GM12878 (cell line): Measurements from ENCODE around the gene PAX5. TPM values are rescaled to one million over a fixed set of nuclear protein-coding genes. Genes with fewer than 3 reads are reported as not detected.

Source experiments
- CBX5 ChIP-seq: sonication (generic); IDR thresholded peaks from 2 replicates; pipeline ENCODE4 v1.6.1; 2016; ENCODE audit warnings: low read depth, moderate library complexity, mild to moderate bottlenecking, inconsistent platforms
- JUND ChIP-seq: IDR thresholded peaks from 2 replicates; pipeline ENCODE4 v1.6.1; 2012; ENCODE audit warnings: low read depth, mild to moderate bottlenecking, low read length, improper control_type of control experiment, moderate library complexity
- KLF5 ChIP-seq: fragments of 450-650 bp; IDR thresholded peaks from 2 replicates; pipeline ENCODE4 v1.6.1; 2014; ENCODE audit warnings: mild to moderate bottlenecking; ENCODE audit not compliant: partially characterized antibody
- LARP7 ChIP-seq: fragments of 450-650 bp; IDR thresholded peaks from 2 replicates; pipeline ENCODE4 v1.6.1; 2017; ENCODE audit warnings: mild to moderate bottlenecking
- MTA3 ChIP-seq: IDR thresholded peaks from 2 replicates; pipeline ENCODE4 v1.6.1; 2012; ENCODE audit warnings: low read length, inconsistent platforms, borderline replicate concordance
- MYC ChIP-seq: IDR thresholded peaks from 2 replicates; pipeline ENCODE4 v1.6.1; 2011; ENCODE audit warnings: mild to moderate bottlenecking, low read length, moderate library complexity, inconsistent platforms; ENCODE audit not compliant: insufficient read depth, insufficient replicate concordance, insufficient read length, severe bottlenecking
- NBN ChIP-seq: fragments of 450-650 bp; IDR thresholded peaks from 2 replicates; pipeline ENCODE4 v1.6.1; 2016
- NR2C2 ChIP-seq: IDR thresholded peaks from 2 replicates; pipeline ENCODE4 v1.6.1; 2011; ENCODE audit warnings: borderline replicate concordance, low read depth; ENCODE audit not compliant: control insufficient read depth, insufficient read length
- POU2F2 ChIP-seq: IDR thresholded peaks from 3 replicates; pipeline ENCODE4 v1.6.1; 2011; ENCODE audit warnings: low read depth, mild to moderate bottlenecking, low read length, borderline replicate concordance
- PRDM15 ChIP-seq: fragments of 450-650 bp; formaldehyde crosslinking; IDR thresholded peaks from 2 replicates; pipeline ENCODE4 v1.4.0; 2020; ENCODE audit warnings: mild to moderate bottlenecking, moderate library complexity
- SIX5 ChIP-seq: IDR thresholded peaks from 2 replicates; pipeline ENCODE4 v1.6.1; 2011; ENCODE audit warnings: mild to moderate bottlenecking, low read depth, low read length, moderate library complexity; ENCODE audit not compliant: severe bottlenecking
- SMARCA5 ChIP-seq: fragments of 450-650 bp; IDR thresholded peaks from 2 replicates; pipeline ENCODE4 v1.6.1; 2017; ENCODE audit warnings: mild to moderate bottlenecking
- TAF1 ChIP-seq: IDR thresholded peaks from 2 replicates; pipeline ENCODE4 v1.6.1; 2011; ENCODE audit warnings: mild to moderate bottlenecking, low read depth, low read length, borderline replicate concordance
- USF1 ChIP-seq: IDR thresholded peaks from 2 replicates; pipeline ENCODE4 v1.6.1; 2011; ENCODE audit warnings: borderline replicate concordance, low read depth, mild to moderate bottlenecking, moderate library complexity, mixed read lengths, low read length; ENCODE audit not compliant: insufficient read depth; ENCODE audit errors: extremely low read length
- USF2 ChIP-seq: IDR thresholded peaks from 2 replicates; pipeline ENCODE4 v1.6.1; 2011; ENCODE audit warnings: low read depth, low read length, improper control_type of control experiment, borderline replicate concordance
- ZBED1 ChIP-seq: IDR thresholded peaks from 2 replicates; pipeline ENCODE4 v1.6.1; 2016; ENCODE audit warnings: borderline replicate concordance
- ZNF622 ChIP-seq: fragments of 450-650 bp; IDR thresholded peaks from 2 replicates; pipeline ENCODE4 v1.6.1; 2017; ENCODE audit warnings: mild to moderate bottlenecking, inconsistent platforms
- ZZZ3 ChIP-seq: IDR thresholded peaks from 2 replicates; pipeline ENCODE4 v1.6.1; 2011; ENCODE audit warnings: low read depth; ENCODE audit not compliant: control insufficient read depth, insufficient read length
- polyA plus RNA-seq, 11 experiments: library from polyadenylated mRNA; depleted of rRNA in 4 of 11; unstranded in 6 of 11; stranded (reverse) in 5 of 11; fragments of >200 nt; fragmentation: Nextera tagmentation in 4 of 11; fragmentation: Illumina TruSeq in 1 of 11; extraction: Ambion mirVana in 4 of 11; extraction: Trizol in 1 of 11; gene quantifications; 1 replicate in 1 of 11; 2 replicates in 10 of 11; pipeline versions ENCODE4 v1.2.1 to v1.2.3, GENCODE V29; 2011 to 2016; ENCODE audit warnings: inconsistent platforms in 2 of 11, missing spikeins in 2 of 11, low read depth in 1 of 11
- total RNA-seq, 4 experiments: library from RNA; depleted of rRNA in 3 of 4; stranded (reverse); fragments of >200 nt in 3 of 4; fragmentation: Illumina TruSeq in 1 of 4; extraction: Trizol in 1 of 4; gene quantifications; 2 replicates each; pipeline versions ENCODE4 v1.2.1 to v1.2.3, GENCODE V29; 2013 to 2021
- TF ChIP-seq, protein P1 (sequence below): fragments of 450-650 bp; IDR thresholded peaks from 2 replicates; pipeline ENCODE4 v1.6.1; 2017; ENCODE audit warnings: antibody characterized with exemption, mild to moderate bottlenecking, moderate library complexity
- TF ChIP-seq, protein P2 (sequence below): IDR thresholded peaks from 2 replicates; pipeline ENCODE4 v1.6.1; 2012; ENCODE audit warnings: low read length, inconsistent platforms

PAX5 gene
- total and polyA plus RNA-seq, 10 of the 15 experiments (the other 5 are each of a cell fraction or from before 2014, with no cell fraction given), result 2.2 to 123 (median 31.9) TPM

- no peak for TF ChIP-seq PRDM15 (CRISPR knock-in tag)
- no peak for TF ChIP-seq USF2
- TF ChIP-seq ZNF622, result no peak
- no peak for TF ChIP-seq NR2C2
- TF ChIP-seq, protein P1, sequence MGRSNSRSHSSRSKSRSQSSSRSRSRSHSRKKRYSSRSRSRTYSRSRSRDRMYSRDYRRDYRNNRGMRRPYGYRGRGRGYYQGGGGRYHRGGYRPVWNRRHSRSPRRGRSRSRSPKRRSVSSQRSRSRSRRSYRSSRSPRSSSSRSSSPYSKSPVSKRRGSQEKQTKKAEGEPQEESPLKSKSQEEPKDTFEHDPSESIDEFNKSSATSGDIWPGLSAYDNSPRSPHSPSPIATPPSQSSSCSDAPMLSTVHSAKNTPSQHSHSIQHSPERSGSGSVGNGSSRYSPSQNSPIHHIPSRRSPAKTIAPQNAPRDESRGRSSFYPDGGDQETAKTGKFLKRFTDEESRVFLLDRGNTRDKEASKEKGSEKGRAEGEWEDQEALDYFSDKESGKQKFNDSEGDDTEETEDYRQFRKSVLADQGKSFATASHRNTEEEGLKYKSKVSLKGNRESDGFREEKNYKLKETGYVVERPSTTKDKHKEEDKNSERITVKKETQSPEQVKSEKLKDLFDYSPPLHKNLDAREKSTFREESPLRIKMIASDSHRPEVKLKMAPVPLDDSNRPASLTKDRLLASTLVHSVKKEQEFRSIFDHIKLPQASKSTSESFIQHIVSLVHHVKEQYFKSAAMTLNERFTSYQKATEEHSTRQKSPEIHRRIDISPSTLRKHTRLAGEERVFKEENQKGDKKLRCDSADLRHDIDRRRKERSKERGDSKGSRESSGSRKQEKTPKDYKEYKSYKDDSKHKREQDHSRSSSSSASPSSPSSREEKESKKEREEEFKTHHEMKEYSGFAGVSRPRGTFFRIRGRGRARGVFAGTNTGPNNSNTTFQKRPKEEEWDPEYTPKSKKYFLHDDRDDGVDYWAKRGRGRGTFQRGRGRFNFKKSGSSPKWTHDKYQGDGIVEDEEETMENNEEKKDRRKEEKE, result no peak; the same call in 1 of the 2 replicates
- TF ChIP-seq JUND, result peak; percentile 92
- peak; percentile 11 for TF ChIP-seq KLF5
- TF ChIP-seq TAF1, result no peak
- no peak for TF ChIP-seq CBX5
- TF ChIP-seq ZZZ3, result no peak
- TF ChIP-seq LARP7, result no peak; the same call in none of the 2 replicates
- TF ChIP-seq MTA3, result no peak
- peak; percentile 98 for TF ChIP-seq ZBED1
- peak; percentile 91 for TF ChIP-seq NBN
- no peak for TF ChIP-seq MYC
- no peak for TF ChIP-seq SIX5
- TF ChIP-seq USF1, result peak; percentile 18
- TF ChIP-seq, protein P2, sequence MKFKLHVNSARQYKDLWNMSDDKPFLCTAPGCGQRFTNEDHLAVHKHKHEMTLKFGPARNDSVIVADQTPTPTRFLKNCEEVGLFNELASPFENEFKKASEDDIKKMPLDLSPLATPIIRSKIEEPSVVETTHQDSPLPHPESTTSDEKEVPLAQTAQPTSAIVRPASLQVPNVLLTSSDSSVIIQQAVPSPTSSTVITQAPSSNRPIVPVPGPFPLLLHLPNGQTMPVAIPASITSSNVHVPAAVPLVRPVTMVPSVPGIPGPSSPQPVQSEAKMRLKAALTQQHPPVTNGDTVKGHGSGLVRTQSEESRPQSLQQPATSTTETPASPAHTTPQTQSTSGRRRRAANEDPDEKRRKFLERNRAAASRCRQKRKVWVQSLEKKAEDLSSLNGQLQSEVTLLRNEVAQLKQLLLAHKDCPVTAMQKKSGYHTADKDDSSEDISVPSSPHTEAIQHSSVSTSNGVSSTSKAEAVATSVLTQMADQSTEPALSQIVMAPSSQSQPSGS, result no peak
- peak; percentile 78; the same call in 2 of the 3 replicates for TF ChIP-seq POU2F2
- peak; percentile 97 for TF ChIP-seq SMARCA5
These were observed 39.9 kb downstream of the PAX5 start (continued) for GRCh38 chr9:36993933-36994764.
